Osteoblast (primary cell): ENCODE data around the gene RETREG1. TPM values are rescaled to one million over a fixed set of nuclear protein-coding genes. Genes with fewer than 3 reads are reported as not detected.
"Not testable (repeated sequence)": the region's sequence is repeated elsewhere in the genome, so short reads cannot be mapped to it uniquely, and the experiment has no call there.

Experiments
- DNase-seq: peaks from one replicate; pipeline ENCODE4 v3.0.0; 2011; ENCODE audit warnings: low spot score, mixed read lengths; ENCODE audit not compliant: insufficient read length; ENCODE audit errors: missing footprints
- H2AFZ ChIP-seq: 2 replicates; pipeline ENCODE4 v1.6.0; 2011; ENCODE audit warnings: mild to moderate bottlenecking, low read length
- H3K27ac ChIP-seq: 2 replicates; pipeline ENCODE4 v1.5.1; 2011; ENCODE audit warnings: mild to moderate bottlenecking, low read depth, low read length, moderate library complexity
- H3K27me3 ChIP-seq: 2 replicates; pipeline ENCODE4 v1.6.0; 2012; ENCODE audit warnings: mild to moderate bottlenecking, control low read depth, inconsistent platforms, low read length, moderate library complexity; ENCODE audit not compliant: insufficient read depth
- H3K36me3 ChIP-seq: 2 replicates; pipeline ENCODE4 v1.5.1; 2011; ENCODE audit warnings: mild to moderate bottlenecking, low read length, control low read depth, moderate library complexity; ENCODE audit not compliant: insufficient read depth
- H3K4me1 ChIP-seq: 2 replicates; pipeline ENCODE4 v1.5.1; 2011; ENCODE audit warnings: mild to moderate bottlenecking, low read length, control low read depth, moderate library complexity; ENCODE audit not compliant: insufficient read depth
- H3K4me2 ChIP-seq: 2 replicates; pipeline ENCODE4 v1.6.0; 2011; ENCODE audit warnings: mild to moderate bottlenecking, low read length; ENCODE audit not compliant: insufficient read depth
- H3K4me3 ChIP-seq: fragments of 200-600 bp; sonication (generic); 3 replicates; pipeline ENCODE4 v1.5.1; 2012; ENCODE audit warnings: mild to moderate bottlenecking, low read length, inconsistent platforms; ENCODE audit not compliant: insufficient read depth
- H3K79me2 ChIP-seq: 2 replicates; pipeline ENCODE4 v1.6.0; 2012; ENCODE audit warnings: mild to moderate bottlenecking, low read length, control low read depth, inconsistent platforms; ENCODE audit not compliant: insufficient read depth
- H3K9me3 ChIP-seq: 2 replicates; pipeline ENCODE4 v1.5.1; 2011; ENCODE audit warnings: low read depth, low read length, control low read depth
- H4K20me1 ChIP-seq: 2 replicates; pipeline ENCODE4 v1.6.0; 2012; ENCODE audit warnings: mild to moderate bottlenecking, low read length, control low read depth; ENCODE audit not compliant: insufficient read depth
- CTCF ChIP-seq: IDR thresholded peaks from 2 replicates; pipeline ENCODE4 v1.5.1; 2011; ENCODE audit warnings: mild to moderate bottlenecking, low read depth, low read length, moderate library complexity; ENCODE audit errors: extremely low read depth
- total RNA-seq: library from RNA; depleted of rRNA; stranded (reverse); fragments of >200 nt; gene quantifications from 2 replicates; pipeline ENCODE4 v1.2.3, GENCODE V29; 2012

Gene RETREG1
- total RNA-seq, 1 donor = 8.3 TPM

GRCh38 chr5:16446993-16447392 is 169.8 kb downstream of the RETREG1 start:
- H3K4me1 ChIP-seq = no peaks in the 10 kb centered on the region
- H3K27ac ChIP-seq = no peak overlapping the region
- H4K20me1 ChIP-seq = no peaks in the 10 kb centered on the region
- TF ChIP-seq CTCF = no peak
- H3K79me2 ChIP-seq = peaks cover 2% of the 10 kb centered on the region
- H3K27me3 ChIP-seq = no peaks in the 10 kb centered on the region
- no peaks in the 10 kb centered on the region for H3K9me3 ChIP-seq
- no peak overlapping the region for H3K4me2 ChIP-seq
- no peak overlapping the region for H2AFZ ChIP-seq
- peaks cover 38% of the 10 kb centered on the region for H3K36me3 ChIP-seq
- H3K4me3 ChIP-seq = no peak overlapping the region
- no peak for DNase-seq

DNA sequence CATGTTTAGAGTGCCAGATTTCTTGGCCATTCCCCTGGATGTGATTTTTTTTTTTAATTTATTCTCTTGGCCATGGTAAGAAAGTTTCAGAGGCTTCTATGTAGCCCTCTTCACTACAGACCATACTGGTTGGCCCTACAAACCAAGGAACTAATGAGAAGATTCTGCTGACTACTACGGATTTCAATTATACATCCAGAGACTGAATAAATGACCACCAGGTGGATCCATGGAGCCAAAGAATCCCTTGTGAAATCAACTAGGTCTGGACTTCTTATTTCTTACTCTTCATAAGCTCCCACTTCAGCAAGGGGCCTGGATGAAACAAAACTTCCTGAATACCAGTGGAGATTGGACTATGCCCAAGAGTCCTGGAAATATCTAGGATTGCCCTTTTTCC is 178.8 kb downstream of the RETREG1 start:
- TF ChIP-seq CTCF = no peak
- Histone ChIP-seq H3K4me1 (no peaks in the 10 kb centered on the region), H3K79me2 (no peaks in the 10 kb centered on the region), H3K27ac (no peak overlapping the region), H2AFZ (no peak overlapping the region), H3K9me3 (no peaks in the 10 kb centered on the region), H3K36me3 (no peaks in the 10 kb centered on the region), H3K27me3 (no peaks in the 10 kb centered on the region), H3K4me2 (no peak overlapping the region), H4K20me1 (no peaks in the 10 kb centered on the region), H3K4me3 (no peak overlapping the region)
- DNase-seq = peak; percentile 66

- H4K20me1 ChIP-seq, H2AFZ ChIP-seq, H3K4me1 ChIP-seq, H3K4me3 ChIP-seq, H3K79me2 ChIP-seq, H3K4me2 ChIP-seq, H3K27ac ChIP-seq, H3K27me3 ChIP-seq, H3K36me3 ChIP-seq, H3K9me3 ChIP-seq, DNase-seq: not testable (repeated sequence)
These were observed 180.6 kb downstream of the RETREG1 start for GRCh38 chr5:16436065-16436682.

- DNase-seq = no peak
These were observed 185.3 kb downstream of the RETREG1 start for GRCh38 chr5:16431490-16431889.

More at GRCh38 chr5:16431490-16431889, 185.3 kb downstream of the RETREG1 start:
- TF ChIP-seq CTCF = no peak
- Histone ChIP-seq H2AFZ (no peak overlapping the region), H3K36me3 (no peaks in the 10 kb centered on the region), H3K4me3 (no peak overlapping the region), H3K79me2 (no peaks in the 10 kb centered on the region), H4K20me1 (no peaks in the 10 kb centered on the region), H3K4me2 (no peak overlapping the region), H3K27me3 (no peaks in the 10 kb centered on the region), H3K9me3 (no peaks in the 10 kb centered on the region), H3K27ac (no peak overlapping the region), H3K4me1 (no peaks in the 10 kb centered on the region)
